ENCODE measurements around the gene STYXL2.

Gene STYXL2

DNA sequence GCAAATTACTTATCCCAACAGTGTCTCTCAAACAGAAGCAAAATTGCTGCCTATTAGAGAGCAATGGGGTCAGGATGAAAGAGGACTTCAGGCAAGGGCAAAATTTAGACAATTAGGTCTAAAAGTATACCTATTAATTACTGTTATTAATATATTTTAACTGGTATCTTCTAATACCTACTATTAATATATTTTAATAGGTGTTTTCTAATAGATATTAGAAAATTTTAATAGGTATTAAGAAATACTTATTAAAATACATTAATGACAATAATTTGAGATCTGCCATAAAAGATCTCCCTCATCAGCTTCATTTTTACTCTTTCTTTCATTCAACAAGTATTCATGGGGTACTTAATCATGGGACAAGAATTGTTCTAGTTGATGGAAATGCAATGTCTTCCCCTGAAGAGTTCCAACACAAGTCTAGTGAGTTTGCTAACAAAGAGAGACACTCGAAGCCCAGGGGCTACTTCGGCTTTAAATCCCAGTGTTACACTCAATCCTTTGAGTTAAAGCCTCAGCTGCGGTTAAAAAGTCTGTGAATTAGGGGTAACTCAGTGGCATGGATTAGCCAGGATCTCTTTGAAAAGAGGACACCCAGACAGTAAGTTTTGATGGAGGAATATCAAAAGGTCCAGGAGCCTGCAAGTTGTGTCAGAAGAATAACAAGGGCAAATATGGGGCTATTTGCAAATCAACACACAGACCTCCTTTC is 44.1 kb downstream of the STYXL2 start:
- DNase-seq: no peak

DNA sequence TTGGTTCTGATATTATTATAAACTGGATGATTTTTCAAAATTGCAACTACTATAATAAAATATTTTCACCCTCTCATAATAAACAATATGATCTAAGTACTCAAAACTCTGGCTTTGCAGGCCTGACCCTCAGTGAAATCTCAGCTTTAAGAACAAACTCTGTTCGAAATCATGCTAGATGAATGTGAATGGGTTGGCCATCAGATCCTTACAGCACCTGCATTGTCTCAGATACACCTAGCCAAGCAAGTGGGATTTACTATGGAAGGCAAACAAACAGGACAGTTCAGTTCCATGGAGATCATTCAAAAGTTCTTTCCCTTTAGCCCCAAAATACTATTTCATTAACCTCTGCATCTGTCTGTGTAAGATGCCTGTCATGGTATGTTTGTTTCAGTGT is 44.8 kb downstream of the STYXL2 start:
- no peak for DNase-seq

DNA sequence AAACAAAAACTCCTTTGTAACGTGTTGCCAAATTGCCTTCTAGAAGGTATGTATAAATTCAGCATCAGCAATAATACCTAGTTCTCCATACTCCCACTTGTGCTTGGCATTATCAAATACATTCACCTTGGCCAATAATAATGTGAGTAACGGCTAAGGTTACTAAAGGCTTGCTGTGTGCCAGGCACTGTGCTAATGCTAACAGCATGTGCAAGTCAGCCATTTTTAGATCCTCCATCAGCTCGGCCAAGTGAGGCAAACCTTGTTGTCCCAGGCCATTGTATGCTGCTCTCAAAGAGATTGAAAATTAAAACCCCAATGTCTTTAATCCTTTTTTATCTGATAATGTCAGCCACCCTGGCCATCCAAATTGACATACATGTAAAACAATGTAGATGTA is 48.1 kb downstream of the STYXL2 start:
- DNase-seq: no peak
